ENCODE data around the gene PUM2.

DNA sequence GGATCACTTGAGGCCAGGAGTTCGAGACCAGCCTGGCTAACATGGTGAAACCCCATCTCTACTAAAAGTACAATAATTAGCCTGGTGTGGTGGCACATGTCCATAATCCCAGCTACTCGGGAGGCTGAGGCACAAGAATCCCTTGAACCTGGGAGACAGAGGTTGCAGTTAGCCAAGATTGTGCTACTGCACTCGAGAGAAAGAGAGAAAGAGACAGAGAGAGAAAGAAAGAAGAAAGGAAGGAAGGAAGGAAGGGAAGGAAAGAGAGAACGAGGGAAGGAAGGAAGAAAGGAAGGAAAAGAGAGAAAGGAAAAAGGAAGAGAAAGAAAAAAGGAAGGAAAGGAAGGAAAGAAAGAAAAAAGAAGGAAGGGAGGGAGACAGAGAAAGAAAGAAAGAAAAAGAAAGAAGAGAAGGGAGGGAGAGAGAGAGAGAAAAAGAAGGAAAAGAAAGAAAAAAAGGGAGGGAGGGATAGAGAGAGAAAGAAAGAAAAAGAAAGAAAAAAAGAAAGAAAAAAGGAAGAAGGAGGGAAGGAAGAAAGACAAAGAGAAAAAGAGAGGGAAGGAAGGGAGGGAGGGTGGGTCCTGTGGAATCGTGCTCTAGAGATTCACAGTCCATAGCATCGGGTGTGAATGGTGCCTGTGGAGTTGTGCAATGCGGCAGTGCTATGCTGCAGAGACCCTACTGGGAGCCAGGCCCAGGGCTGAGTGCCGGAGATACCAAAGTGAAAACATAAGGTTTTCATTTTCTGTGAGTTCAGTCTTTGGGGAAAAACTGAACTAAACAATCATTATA lies 121.1 kb downstream of the PUM2 start:
- TF ChIP-seq CTCF (IDR thresholded peaks at IDR 0.05) (no peak), POLR2A (IDR thresholded peaks at IDR 0.05) (no peak)

All from esophagus squamous epithelium (tissue), 4 donors.